DOHH2 (cell line): ENCODE measurements around the gene LTB4R2.

Source experiments
- CTCF ChIP-seq: fragments of 200-600 bp; sonication (generic); IDR thresholded peaks from one replicate; pipeline ENCODE4 v1.5.1; 2014; ENCODE audit warnings: antibody characterized with exemption, mild to moderate bottlenecking, low read depth, low read length; ENCODE audit not compliant: poor library complexity, severe bottlenecking
- EZH2phosphoT487 ChIP-seq: fragments of 200-600 bp; sonication (generic); IDR thresholded peaks from 2 replicates; pipeline ENCODE4 v1.6.1; 2017; ENCODE audit warnings: borderline replicate concordance, mild to moderate bottlenecking, antibody characterized with exemption, low read length, moderate library complexity, mixed read lengths

GRCh38 chr14:24310646-24311604 lies 985 bp downstream of the LTB4R2 start, which contains the start of gene LTB4R:
- no peak for TF ChIP-seq CTCF
- TF ChIP-seq EZH2phosphoT487 = no peak
